ENCODE measurements around the gene CNOT4.
"Not testable (repeated sequence)": the region's sequence is repeated elsewhere in the genome, so short reads cannot be mapped to it uniquely, and the experiment has no call there.

Gene CNOT4

GRCh38 chr7:135447748-135448147 is 62.2 kb downstream of the CNOT4 start:
- DNase-seq: no peak

- no peak for DNase-seq
Measured at GRCh38 chr7:135445690-135446089, 64.2 kb downstream of the CNOT4 start.

GRCh38 chr7:135445266-135445665 is 64.6 kb downstream of the CNOT4 start:
- DNase-seq: not testable (repeated sequence)

- DNase-seq: no peak
Measured at GRCh38 chr7:135441791-135442190, 68.1 kb downstream of the CNOT4 start.

GRCh38 chr7:135434047-135434446 is 75.9 kb downstream of the CNOT4 start:
- DNase-seq: no peak

GRCh38 chr7:135430626-135431025 is 79.3 kb downstream of the CNOT4 start:
- no peak for DNase-seq

- no peak for DNase-seq
Measured at GRCh38 chr7:135428879-135429278, 81.0 kb downstream of the CNOT4 start.

GRCh38 chr7:135428011-135428410 is 81.9 kb downstream of the CNOT4 start:
- no peak for DNase-seq

- no peak for DNase-seq
Measured at GRCh38 chr7:135427166-135427565, 82.7 kb downstream of the CNOT4 start.

GRCh38 chr7:135425036-135425435 is 84.9 kb downstream of the CNOT4 start:
- DNase-seq: no peak

- no peak for DNase-seq
Measured at GRCh38 chr7:135420786-135421185, 89.1 kb downstream of the CNOT4 start.

- DNase-seq: no peak
Measured at GRCh38 chr7:135416431-135416830, 93.5 kb downstream of the CNOT4 start.

- DNase-seq: no peak
Measured at GRCh38 chr7:135414850-135415439, 95.0 kb downstream of the CNOT4 start.

- DNase-seq: no peak
Measured at GRCh38 chr7:135414208-135414607, 95.7 kb downstream of the CNOT4 start.

- DNase-seq: no peak
Measured at GRCh38 chr7:135411098-135411497, 98.8 kb downstream of the CNOT4 start.

GRCh38 chr7:135410543-135410942 is 99.4 kb downstream of the CNOT4 start:
- no peak for DNase-seq

- DNase-seq: no peak
Measured at GRCh38 chr7:135409845-135410542, 99.9 kb downstream of the CNOT4 start.

- DNase-seq: no peak
Measured at GRCh38 chr7:135407884-135408283, 102.0 kb downstream of the CNOT4 start.

GRCh38 chr7:135406918-135407317 is 103.0 kb downstream of the CNOT4 start:
- DNase-seq: no peak

- no peak for DNase-seq
Measured at GRCh38 chr7:135405969-135406368, 103.9 kb downstream of the CNOT4 start.

GRCh38 chr7:135403302-135403701 is 106.6 kb downstream of the CNOT4 start:
- DNase-seq: no peak

- no peak for DNase-seq
Measured at GRCh38 chr7:135397689-135398088, 112.2 kb downstream of the CNOT4 start.

- no peak for DNase-seq
Measured at GRCh38 chr7:135392701-135393100, 117.2 kb downstream of the CNOT4 start.

- DNase-seq: no peak
Measured at GRCh38 chr7:135391514-135391913, 118.4 kb downstream of the CNOT4 start.

- no peak for DNase-seq
Measured at GRCh38 chr7:135390829-135391228, 119.1 kb downstream of the CNOT4 start.
